HG03175 (cell line): ENCODE measurements around the gene DLX1.

Source experiments
- ATAC-seq: cut with Tn5 transposase; IDR thresholded peaks from one replicate; pipeline ENCODE4 v1.9.1; 2021; ENCODE audit warnings: mild to moderate bottlenecking, moderate library complexity; ENCODE audit not compliant: unreplicated experiment

DLX1 gene

DNA sequence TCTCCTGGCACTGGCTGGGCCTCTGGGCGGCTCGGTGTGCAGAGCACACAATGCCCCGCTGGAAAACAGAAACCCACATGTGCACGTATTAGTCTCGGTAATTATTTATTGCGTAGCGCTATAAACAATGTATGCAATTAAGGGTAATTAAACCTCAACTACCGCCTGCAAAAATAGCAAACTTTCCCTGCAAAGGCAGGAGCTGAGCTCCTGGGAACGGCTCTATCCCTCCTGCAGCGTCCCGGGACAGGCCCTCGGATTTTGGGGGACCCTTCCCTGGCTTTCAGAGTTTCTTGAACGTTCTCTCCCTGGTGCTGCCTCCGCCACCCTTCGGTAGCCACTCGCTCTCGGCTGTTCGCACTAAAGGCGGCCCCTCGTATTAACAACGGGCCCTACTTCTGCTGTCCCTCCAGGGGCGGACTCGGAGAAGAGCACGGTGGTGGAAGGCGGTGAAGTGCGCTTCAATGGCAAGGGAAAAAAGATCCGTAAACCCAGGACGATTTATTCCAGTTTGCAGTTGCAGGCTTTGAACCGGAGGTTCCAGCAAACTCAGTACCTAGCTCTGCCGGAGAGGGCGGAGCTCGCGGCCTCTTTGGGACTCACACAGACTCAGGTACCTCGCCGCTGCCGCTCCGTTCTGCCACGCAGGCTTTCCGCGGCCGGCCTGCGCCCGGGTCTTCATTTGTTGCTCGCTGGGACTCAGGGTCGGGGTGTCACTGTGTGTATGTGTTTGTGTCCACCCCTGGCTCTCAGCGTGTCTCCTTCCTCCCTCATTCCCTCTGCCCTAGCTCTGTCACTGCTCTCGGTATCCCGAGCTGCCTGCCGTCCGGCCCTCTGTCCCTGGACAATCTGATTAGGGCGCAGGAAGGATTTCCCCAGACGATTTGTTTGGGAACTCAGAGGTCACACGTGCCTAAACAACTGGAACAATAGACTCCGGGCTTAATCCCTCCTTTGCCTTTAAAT lies 1.2 kb downstream of the DLX1 start:
- ATAC-seq, result no peak

GRCh38 chr2:172087207-172087779 lies 2.0 kb downstream of the DLX1 start:
- no peak for ATAC-seq

DNA sequence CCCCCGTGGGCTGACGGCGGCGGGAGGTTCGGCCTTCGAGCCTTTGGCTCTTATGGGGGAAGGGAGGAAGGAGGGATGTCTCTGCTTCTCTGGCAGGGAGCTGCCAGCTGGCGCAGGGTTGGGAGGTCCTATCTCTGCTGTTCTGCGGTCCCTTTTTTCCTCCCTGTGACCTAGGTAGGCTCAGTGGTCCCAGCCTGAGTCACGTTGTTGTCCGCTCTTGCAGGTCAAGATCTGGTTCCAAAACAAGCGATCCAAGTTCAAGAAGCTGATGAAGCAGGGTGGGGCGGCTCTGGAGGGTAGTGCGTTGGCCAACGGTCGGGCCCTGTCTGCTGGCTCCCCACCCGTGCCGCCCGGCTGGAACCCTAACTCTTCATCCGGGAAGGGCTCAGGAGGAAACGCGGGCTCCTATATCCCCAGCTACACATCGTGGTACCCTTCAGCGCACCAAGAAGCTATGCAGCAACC lies 2.5 kb downstream of the DLX1 start:
- no peak for ATAC-seq

GRCh38 chr2:172088245-172089004 lies 3.1 kb downstream of the DLX1 start:
- no peak for ATAC-seq

DNA sequence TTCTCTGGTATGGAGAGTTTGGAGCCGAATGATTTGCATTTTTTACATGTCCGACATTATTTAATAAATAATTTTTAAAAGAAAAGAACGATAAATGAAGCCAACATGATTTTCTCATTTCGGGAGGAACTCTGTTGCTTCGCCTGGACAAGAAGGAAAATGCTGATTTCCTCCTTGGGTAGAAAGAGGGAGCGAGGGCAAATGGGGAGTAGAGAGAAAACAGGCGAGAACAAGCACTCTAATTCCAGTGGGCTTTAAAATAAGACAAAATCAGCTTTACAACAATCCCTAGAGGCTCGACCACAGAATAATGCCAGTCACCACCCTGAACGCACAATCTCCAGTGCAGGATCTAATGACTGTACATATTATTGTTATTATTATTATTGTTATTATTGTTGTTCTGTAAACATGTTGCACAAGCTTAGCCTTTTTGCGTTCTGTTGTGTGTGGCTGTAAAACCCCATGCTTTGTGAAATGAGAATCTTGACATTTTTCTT lies 3.7 kb downstream of the DLX1 start:
- no peak for ATAC-seq

- ATAC-seq, result no peak
Observed at GRCh38 chr2:172089633-172090032, 4.3 kb downstream of the DLX1 start.

- ATAC-seq, result no peak
Observed at GRCh38 chr2:172090044-172090961, 5.0 kb downstream of the DLX1 start.

- no peak for ATAC-seq
Observed at GRCh38 chr2:172091000-172091641, 5.8 kb downstream of the DLX1 start.

DNA sequence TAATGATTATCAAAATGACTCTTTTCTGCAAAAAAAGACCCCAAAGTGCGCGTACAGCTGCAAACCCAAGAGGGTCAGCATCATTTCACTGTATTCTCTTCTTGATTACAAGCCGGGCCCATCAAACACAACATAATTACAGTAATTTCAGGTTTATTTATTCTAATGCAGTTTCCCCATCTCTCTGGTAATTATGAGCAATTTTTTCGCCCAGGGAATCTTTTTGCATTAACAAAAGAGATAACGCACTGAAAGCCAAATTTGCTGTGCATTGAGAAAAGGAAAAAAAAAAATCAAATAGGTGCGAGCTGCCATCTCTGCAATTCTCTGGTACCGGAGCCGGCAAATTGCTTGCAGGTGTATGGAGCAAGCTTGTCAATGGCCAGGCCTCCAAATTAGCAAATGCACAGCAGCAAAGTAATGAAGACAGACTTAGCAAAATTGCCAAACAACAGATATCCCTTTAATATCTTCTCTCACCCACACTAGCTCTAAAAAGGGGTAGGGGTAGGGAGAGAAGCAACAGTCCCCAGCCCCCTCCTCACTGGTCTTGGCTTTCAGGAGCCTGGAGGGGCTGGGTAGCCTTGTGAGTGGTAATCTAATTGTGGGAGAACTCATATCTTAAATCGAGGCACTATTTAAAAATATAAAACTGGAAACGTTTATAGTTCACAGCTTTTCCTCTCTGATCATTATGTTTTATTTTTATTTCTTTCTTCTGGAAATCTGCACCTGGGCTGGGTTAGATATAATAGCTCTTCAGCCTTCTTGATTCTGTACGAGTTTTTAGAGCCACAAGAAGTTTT lies 6.7 kb downstream of the DLX1 start:
- ATAC-seq, result no peak

- no peak for ATAC-seq
Observed at GRCh38 chr2:172092716-172093415, 7.6 kb downstream of the DLX1 start.

- no peak for ATAC-seq
Observed at GRCh38 chr2:172093416-172094293, 8.3 kb downstream of the DLX1 start.

DNA sequence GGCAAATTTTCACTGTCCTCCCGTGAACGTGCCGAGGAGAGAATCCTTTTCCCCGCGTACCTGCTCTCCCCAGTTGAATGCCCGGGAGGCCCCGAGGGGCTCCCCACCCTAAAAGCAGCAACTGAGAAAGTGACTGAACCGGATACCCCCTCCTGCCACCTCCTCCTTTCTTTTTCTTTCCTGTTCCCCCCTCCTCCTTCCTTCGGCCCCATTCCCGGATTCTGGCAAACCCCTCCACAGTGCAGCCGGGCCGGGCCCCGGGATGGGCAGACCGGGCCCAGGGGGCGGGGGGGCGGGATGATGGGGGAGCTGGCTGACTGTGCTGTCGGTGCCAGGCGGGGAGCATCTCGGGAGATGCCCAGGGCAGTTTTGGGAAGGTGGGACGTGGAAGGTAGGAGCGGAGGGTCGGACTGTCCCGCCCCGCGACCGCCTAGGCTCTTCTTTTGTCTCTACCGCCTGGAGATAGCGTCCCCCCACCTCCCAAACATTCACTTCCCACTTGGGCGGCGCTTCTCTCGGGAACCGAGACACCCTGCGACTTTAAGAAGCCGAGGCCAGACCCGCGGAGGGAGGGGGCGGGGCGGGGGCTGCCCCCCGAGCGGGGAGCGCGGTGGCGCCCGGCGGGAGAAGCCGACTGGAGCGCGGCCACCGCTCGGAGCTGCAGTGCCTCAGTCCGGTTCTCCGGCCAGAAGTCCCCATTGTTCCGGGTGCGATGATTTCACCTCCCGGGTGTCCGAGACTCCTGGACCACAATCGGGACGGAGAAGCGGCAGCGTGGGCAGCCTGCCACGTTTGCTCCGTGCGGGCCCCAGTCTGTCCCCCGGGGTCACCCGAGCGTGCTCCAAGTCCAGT lies 9.2 kb downstream of the DLX1 start:
- ATAC-seq, result no peak

GRCh38 chr2:172095146-172095904 lies 10.0 kb downstream of the DLX1 start:
- ATAC-seq, result no peak

DNA sequence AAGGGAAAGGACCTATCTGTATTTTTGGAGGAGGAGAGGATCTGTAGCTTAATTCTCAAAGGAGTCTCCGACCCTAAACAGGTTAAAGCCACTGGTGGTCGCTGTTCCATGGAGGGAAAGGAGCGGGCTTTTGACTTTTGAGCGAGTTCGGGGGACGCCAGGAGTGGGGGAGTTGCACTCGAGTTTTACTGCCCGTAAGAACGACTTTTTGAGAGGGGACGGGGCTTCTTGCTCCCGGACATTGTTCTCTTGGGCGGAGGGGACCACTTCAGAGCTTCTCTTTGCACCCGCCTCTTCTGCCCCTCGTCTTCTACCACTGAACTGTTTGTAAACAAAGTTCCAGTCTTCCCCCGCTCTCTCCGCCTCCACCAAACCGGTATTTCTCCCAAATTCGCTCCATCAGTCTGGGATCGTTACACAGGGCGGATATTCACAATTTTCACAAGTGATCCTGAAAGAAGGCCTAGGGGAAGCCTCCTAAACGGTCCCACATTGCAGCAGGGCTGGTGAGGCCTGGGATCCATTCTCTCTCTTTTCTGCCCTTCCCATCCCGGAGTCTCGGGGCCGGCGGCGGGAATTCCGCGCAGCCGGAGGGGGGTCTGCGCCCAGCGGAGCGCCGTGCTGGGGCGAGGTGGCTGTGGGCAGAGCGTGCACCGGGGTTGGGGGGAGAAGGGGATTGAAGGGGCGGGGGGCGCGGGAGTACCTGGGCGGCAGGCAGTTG lies 10.8 kb downstream of the DLX1 start:
- ATAC-seq, result no peak
